Cardiac muscle cell (in vitro differentiated cells and primary cell): ENCODE data around the gene MYO1C. TPM values are rescaled to one million over a fixed set of nuclear protein-coding genes. Genes with fewer than 3 reads are reported as not detected.
A peak's percentile ranks its signal among the peaks of the same experiment; 100 is the strongest.

Source experiments
- DNase-seq, 2 donors: peaks; one replicate each; pipeline versions ENCODE4 v3.0.0 to v3.0.0-alpha.2; 2010 to 2017; ENCODE audit warnings: low read depth in 1 of 2, low spot score in 1 of 2
- H3K27ac ChIP-seq: fragments of 200-600 bp; sonication (generic); 2 replicates; pipeline ENCODE4 v1.5.1; 2016
- H3K27me3 ChIP-seq: fragments of 200-600 bp; sonication (generic); 2 replicates; pipeline ENCODE4 v1.6.0; 2016; ENCODE audit warnings: control low read depth
- H3K36me3 ChIP-seq: fragments of 200-600 bp; sonication (generic); 2 replicates; pipeline ENCODE4 v1.5.1; 2016; ENCODE audit warnings: control low read depth
- H3K4me1 ChIP-seq: fragments of 200-600 bp; sonication (generic); 2 replicates; pipeline ENCODE4 v1.8.1; 2017; ENCODE audit warnings: low read depth, mild to moderate bottlenecking, mixed run types
- H3K4me3 ChIP-seq: fragments of 200-600 bp; sonication (generic); 2 replicates; pipeline ENCODE4 v1.5.1; 2016; ENCODE audit warnings: mild to moderate bottlenecking
- H3K9me3 ChIP-seq: fragments of 200-600 bp; sonication (generic); 2 replicates; pipeline ENCODE4 v1.5.1; 2017; ENCODE audit warnings: low read depth, mild to moderate bottlenecking, control low read depth
- polyA plus RNA-seq: library from polyadenylated mRNA; unstranded; fragments of >200 nt; fragmentation: Nextera tagmentation; extraction: Ambion mirVana; gene quantifications from 2 replicates; pipeline ENCODE4 v1.2.1, GENCODE V29; 2016
- total RNA-seq: library from RNA; depleted of rRNA; stranded (reverse); fragments of >200 nt; gene quantifications from 2 replicates; pipeline ENCODE4 v1.2.3, GENCODE V29; 2016
- TF ChIP-seq, protein P1 (sequence below): IDR thresholded peaks from 2 replicates; pipeline ENCODE4 v1.5.1; 2012; ENCODE audit warnings: low read depth, mild to moderate bottlenecking, low read length

The MYO1C gene
- total and polyA plus RNA-seq, 2 experiments from 2014 or later: 34.1 to 63.9 TPM

DNA sequence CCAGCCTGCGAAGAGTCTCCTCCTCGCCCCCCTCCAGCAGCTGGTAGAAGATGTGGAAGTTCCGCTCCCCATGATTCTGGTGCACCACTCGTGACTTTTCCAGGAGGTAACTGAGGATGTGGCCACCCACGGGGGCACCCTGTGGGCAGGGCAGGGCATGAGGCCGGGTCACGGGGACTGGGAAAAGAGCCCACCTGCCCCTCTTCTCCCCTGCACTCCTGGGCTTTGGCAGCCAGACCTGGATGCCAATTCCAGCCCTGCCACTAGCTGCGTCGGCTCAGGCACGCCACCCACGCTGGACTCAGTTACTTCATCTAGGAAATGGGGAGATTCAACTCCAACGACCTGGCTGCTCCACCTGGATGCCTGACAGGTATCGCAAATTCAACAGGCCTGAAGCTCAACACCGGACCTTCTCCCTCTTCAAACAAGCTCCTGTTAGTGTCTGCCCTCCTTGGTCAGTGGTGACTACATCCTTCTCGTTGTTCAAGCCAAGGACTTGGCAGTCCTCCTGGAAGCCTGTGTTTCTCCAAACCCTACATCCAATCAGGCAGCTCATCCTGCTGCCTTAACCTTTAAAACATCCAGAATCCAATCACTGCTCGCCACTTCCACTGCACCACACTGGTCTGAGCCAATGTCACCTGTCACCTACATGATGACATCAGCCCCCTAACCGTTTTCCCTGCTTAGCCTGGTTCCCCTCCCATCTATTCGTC is 11.6 kb downstream of the MYO1C start:
- peaks cover 5% of the 10 kb centered on the region for H3K4me1 ChIP-seq
- no peak overlapping the region for H3K4me3 ChIP-seq
- TF ChIP-seq, protein P1, sequence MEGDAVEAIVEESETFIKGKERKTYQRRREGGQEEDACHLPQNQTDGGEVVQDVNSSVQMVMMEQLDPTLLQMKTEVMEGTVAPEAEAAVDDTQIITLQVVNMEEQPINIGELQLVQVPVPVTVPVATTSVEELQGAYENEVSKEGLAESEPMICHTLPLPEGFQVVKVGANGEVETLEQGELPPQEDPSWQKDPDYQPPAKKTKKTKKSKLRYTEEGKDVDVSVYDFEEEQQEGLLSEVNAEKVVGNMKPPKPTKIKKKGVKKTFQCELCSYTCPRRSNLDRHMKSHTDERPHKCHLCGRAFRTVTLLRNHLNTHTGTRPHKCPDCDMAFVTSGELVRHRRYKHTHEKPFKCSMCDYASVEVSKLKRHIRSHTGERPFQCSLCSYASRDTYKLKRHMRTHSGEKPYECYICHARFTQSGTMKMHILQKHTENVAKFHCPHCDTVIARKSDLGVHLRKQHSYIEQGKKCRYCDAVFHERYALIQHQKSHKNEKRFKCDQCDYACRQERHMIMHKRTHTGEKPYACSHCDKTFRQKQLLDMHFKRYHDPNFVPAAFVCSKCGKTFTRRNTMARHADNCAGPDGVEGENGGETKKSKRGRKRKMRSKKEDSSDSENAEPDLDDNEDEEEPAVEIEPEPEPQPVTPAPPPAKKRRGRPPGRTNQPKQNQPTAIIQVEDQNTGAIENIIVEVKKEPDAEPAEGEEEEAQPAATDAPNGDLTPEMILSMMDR: no peak
- H3K27me3 ChIP-seq: no peaks in the 10 kb centered on the region
- no peaks in the 10 kb centered on the region for H3K9me3 ChIP-seq
- DNase-seq: peak in 1 of 2 donors; percentile 36
- H3K36me3 ChIP-seq: peaks cover 14% of the 10 kb centered on the region
- H3K27ac ChIP-seq: no peak overlapping the region

GRCh38 chr17:1478418-1478817 is 14.1 kb downstream of the MYO1C start:
- H3K4me3 ChIP-seq: no peak overlapping the region
- H3K4me1 ChIP-seq: no peaks in the 10 kb centered on the region
- H3K27me3 ChIP-seq: no peaks in the 10 kb centered on the region
- DNase-seq: no peak
- TF ChIP-seq, protein P1: no peak
- no peak overlapping the region for H3K27ac ChIP-seq
- H3K9me3 ChIP-seq: no peaks in the 10 kb centered on the region
- peaks cover 14% of the 10 kb centered on the region for H3K36me3 ChIP-seq

DNA sequence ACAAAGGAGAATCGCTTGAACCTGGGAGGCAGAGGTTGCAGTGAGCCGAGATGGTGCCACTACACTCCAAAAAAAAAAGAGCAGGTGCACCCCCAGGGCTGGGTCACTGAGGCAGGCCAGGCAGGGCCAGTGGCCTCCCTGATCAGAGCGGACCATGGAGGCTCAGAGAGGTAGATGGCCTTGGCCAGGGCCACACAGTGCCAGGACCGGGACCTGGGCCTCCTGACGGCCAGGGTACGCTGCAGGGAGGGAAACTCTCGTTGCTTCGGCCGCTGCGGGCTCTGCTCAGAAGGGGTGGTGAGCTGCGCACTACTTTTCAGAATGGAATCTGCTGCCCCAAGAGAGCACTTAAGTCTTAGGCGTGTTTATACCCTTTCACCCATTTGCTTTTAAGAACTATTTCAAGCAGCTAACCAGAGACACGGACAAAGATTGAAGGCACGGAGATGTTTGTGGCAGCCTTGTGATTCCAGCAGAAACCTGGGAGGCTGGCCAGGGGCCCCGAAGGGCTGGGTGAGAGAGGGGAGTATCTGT is 17.1 kb downstream of the MYO1C start:
- TF ChIP-seq, protein P1: no peak

DNA sequence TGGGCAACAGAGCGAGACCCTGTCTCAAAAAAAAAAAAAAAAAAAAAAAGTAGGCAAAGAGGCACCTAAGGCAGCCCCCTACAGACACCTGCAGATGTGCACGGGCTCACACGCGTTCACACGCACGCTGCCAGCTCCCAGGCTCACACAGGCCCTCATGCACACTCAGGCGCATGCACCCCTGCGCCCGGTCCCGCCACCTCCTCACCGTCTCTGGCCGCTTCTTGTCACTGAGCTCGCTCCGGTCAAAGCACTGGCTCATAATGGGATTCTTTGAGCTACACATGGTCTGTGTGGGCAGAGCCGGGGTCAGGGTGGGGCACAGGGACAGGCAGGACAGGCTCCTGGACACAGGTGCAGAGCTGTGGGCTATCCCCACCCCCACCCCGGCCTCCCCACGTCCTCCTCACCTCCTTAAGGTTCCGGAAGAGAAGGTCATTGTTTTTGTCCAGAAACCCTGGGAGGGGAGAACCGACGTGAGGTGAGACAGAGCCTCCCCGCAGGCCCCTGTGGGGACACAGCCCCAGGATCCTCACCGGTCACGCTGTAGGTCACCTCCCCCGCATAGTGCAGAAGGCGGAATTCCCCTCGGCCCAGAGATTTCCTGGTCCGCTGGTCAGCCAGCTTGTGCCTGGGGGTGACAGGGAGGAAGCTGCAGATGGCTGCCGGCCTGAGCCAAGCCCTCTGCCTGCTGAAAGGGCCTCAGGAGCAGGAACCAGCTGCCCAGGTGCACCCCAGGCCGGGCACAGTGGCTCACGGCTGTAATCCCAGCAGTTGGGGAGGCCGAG is 17.9 kb downstream of the MYO1C start:
- peaks cover 6% of the 10 kb centered on the region for H3K36me3 ChIP-seq
- H3K27ac ChIP-seq: no peak overlapping the region
- H3K27me3 ChIP-seq: no peaks in the 10 kb centered on the region
- TF ChIP-seq, protein P1: no peak
- DNase-seq: no peak
- H3K9me3 ChIP-seq: no peaks in the 10 kb centered on the region
- H3K4me3 ChIP-seq: no peak overlapping the region
- H3K4me1 ChIP-seq: no peaks in the 10 kb centered on the region

More for the DNA sequence above, 17.1 kb downstream of the MYO1C start:
- H3K4me3 ChIP-seq: no peak overlapping the region
- H3K9me3 ChIP-seq: no peaks in the 10 kb centered on the region
- H3K27ac ChIP-seq: no peak overlapping the region
- no peaks in the 10 kb centered on the region for H3K27me3 ChIP-seq
- H3K36me3 ChIP-seq: peaks cover 7% of the 10 kb centered on the region
- DNase-seq: no peak
- H3K4me1 ChIP-seq: no peaks in the 10 kb centered on the region

DNA sequence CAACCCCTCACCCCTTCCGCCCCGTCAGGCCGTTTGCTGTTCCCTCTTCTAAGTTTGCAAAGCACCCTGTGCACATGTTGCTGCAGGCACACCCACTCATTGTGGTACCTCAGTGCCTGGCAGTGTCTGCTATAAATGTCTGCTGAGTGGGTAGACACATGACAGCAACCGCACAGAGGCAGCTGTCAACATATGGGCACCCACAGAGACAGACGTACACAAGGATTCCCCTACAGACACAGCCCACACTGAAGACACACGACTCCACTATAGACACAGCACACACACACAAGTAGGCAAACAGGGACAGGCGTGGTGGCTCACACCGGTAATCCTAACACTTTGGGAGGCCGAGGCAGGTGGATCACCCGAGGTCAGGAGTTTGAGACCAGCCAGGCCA is 18.6 kb downstream of the MYO1C start:
- Histone ChIP-seq H3K9me3 (no peaks in the 10 kb centered on the region), H3K27me3 (no peaks in the 10 kb centered on the region), H3K4me3 (no peak overlapping the region), H3K36me3 (peaks cover 2% of the 10 kb centered on the region), H3K4me1 (no peaks in the 10 kb centered on the region), H3K27ac (no peak overlapping the region)
- TF ChIP-seq, protein P1: no peak
- DNase-seq: no peak
